PC-3 (cell line): ENCODE data around the gene ZNF213.

Experiments
- EZH2phosphoT487 ChIP-seq: fragments of 300-600 bp; sonication (generic); IDR thresholded peaks from 2 replicates; pipeline ENCODE4 v1.6.1; 2018; ENCODE audit warnings: mild to moderate bottlenecking, antibody characterized with exemption, low read length, borderline replicate concordance
- TF ChIP-seq, protein P1 (sequence below): fragments of 300-600 bp; sonication (generic); conservative IDR thresholded peaks from 2 replicates; pipeline ENCODE4 v1.5.1; 2017; ENCODE audit warnings: antibody characterized with exemption, low read depth, mild to moderate bottlenecking, low read length

DNA sequence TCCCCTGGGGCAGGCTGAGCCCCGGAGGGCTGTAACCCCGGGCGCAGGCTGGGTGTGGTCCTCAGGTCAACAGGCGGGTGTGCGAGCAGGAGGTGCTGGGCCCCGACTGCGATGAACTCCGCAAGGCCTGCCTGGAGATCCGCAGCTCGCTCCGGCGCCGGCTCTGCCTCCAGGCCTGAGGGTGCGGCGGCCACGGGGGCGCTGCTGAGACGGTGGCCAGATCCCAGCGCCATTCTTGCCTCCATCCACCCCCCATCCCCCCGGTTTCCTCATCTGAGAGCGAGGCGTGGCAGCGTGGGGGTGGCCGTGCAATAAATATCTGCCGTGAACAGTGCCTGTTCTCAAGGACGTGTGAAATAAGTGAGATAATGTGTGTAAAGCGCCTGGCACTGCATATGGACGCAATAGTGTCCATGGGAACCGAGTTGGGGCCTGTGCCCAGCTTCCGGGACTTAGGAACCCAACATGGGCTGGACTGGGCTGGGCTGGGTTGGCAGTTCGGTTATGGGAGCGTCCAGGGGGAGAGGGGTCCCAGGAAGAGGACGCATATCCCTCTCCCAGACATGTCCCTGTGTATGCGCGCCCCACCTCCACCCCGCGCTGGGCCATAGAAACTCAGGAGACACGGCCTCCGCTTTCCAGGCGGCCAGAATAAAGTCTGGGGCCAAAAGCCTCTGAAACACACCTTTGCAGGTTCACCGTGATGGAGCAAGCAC lies 15.0 kb downstream of the ZNF213 start:
- TF ChIP-seq, protein P1, sequence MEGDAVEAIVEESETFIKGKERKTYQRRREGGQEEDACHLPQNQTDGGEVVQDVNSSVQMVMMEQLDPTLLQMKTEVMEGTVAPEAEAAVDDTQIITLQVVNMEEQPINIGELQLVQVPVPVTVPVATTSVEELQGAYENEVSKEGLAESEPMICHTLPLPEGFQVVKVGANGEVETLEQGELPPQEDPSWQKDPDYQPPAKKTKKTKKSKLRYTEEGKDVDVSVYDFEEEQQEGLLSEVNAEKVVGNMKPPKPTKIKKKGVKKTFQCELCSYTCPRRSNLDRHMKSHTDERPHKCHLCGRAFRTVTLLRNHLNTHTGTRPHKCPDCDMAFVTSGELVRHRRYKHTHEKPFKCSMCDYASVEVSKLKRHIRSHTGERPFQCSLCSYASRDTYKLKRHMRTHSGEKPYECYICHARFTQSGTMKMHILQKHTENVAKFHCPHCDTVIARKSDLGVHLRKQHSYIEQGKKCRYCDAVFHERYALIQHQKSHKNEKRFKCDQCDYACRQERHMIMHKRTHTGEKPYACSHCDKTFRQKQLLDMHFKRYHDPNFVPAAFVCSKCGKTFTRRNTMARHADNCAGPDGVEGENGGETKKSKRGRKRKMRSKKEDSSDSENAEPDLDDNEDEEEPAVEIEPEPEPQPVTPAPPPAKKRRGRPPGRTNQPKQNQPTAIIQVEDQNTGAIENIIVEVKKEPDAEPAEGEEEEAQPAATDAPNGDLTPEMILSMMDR = peak; percentile 59
- TF ChIP-seq EZH2phosphoT487 = no peak
